RKO (cell line): ENCODE data around the gene SHC1.

ENCODE experiments used
- DNase-seq: peaks from one replicate; pipeline ENCODE4 v3.0.0-alpha.2; 2016; ENCODE audit warnings: low spot score

The SHC1 gene

GRCh38 chr1:154937085-154937987, 33.2 kb downstream of the SHC1 start:
- DNase-seq, result peak; percentile 95

- peak; percentile 94 for DNase-seq
Measured at GRCh38 chr1:154936555-154937084, 33.9 kb downstream of the SHC1 start, which contains the start of gene PMVK. PMVK (minus strand) TSS chr1:154936719; CDS start chr1:154936685, 34 bp downstream.

- DNase-seq, result no peak
Measured at GRCh38 chr1:154935749-154936554, 34.6 kb downstream of the SHC1 start.

GRCh38 chr1:154934358-154934948, 36.1 kb downstream of the SHC1 start:
- DNase-seq, result no peak

- no peak for DNase-seq
Measured at GRCh38 chr1:154931940-154932487, 38.5 kb downstream of the SHC1 start.

- DNase-seq, result no peak
Measured at GRCh38 chr1:154926201-154926600, 44.3 kb downstream of the SHC1 start.

- no peak for DNase-seq
Measured at GRCh38 chr1:154925335-154926170, 45.0 kb downstream of the SHC1 start.

GRCh38 chr1:154923695-154924094, 46.9 kb downstream of the SHC1 start:
- no peak for DNase-seq

- no peak for DNase-seq
Measured at GRCh38 chr1:154913273-154913672, 57.3 kb downstream of the SHC1 start.

- DNase-seq, result no peak
Measured at GRCh38 chr1:154912755-154913154, 57.8 kb downstream of the SHC1 start.
